T47D (cell line): Measurements from ENCODE around the gene PSMC3.

Experiments
- DNase-seq, 2 experiments: peaks; one replicate each; pipeline versions ENCODE4 v3.0.0 to v3.0.0-alpha.2; 2011 to 2012; ENCODE audit warnings: low read depth in 1 of 2, low spot score in 1 of 2
- JUND ChIP-seq: IDR thresholded peaks from 2 replicates; pipeline ENCODE4 v1.6.1; 2012; ENCODE audit warnings: low read depth
- in situ Hi-C: cut with HindIII; loops from 2 replicates; pipeline ENCODE4 v1.10.0; 2016; ENCODE audit warnings: low sequenced_read_pairs, low pct_unique_long_range_greater_than_20kb

Gene PSMC3

GRCh38 chr11:47451990-47452389 lies 25.8 kb upstream of the PSMC3 start:
- TF ChIP-seq JUND, result no peak
- in situ Hi-C loops, result no loop called here

GRCh38 chr11:47451436-47451835 lies 25.2 kb upstream of the PSMC3 start:
- DNase-seq, result no peak
- TF ChIP-seq JUND, result no peak
- in situ Hi-C loops, result no loop called here

More at GRCh38 chr11:47451990-47452389, 25.8 kb upstream of the PSMC3 start:
- no peak for DNase-seq

DNA sequence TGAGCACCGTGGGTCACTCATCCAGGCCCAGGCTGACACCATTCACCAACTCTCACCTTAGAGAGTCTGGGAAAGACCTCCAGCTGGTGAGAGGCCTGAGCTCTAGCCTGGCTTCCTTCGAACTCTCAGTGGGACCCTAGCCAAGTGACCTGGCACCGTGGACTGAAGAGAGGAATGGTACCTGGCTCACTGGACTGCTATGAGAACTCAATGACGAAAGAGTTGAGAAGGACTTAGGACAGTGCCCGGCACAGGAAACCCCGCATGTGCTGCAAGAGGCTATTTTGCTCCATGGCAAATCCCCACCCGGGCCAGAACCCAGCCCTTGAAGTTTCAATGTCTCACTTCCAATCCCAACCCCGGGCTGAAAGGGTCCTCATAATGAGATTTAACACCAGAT lies 23.3 kb upstream of the PSMC3 start:
- TF ChIP-seq JUND, result no peak
- no peak for DNase-seq
- in situ Hi-C loops, result no loop called here

DNA sequence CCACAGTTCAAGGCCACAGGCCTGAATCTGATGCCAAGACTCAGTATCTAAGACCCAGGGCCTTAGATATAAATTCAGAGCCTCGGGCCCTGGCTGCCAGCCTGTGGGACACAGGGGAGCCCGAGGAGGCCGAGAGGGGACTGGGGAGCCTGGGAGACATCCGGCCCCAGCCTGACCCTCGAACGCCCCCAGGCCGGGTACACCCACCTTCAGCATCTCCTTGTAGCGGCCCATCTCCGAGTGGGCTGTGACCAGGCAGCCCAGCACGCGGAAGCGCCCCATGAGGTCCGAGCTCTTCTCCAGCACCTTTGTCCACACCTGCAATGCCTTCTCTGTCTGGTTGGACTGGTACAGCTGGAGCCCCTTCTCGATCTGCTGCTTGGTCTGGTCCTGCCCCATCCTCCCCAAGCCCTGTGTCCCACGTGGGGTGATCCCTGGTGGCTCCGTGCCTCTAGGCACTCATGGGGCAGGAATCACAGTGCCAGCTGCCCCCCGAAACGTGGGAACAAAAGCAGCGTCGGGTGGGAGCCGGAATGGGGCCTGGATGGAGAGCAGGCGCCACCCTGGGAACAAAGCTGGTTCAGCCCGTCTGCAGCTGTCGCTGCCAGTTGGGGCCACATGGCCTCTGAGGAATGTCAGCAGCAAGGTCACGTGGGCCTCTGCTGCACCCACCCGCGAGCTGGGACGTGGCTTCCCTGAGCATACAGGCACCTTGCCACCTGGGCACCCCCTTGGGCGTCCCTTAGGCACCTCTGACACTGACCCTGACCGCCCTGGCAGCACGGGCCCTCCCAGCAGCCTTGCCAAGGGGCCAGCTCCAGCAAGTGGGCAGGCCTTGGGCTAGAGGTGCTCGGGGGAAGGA lies 22.6 kb upstream of the PSMC3 start, which contains the start of gene RAPSN:
RAPSN (minus strand) TSS at position 571 of the 862 bp plus-strand sequence; CDS start at position 399, 172 bp downstream.
- TF ChIP-seq JUND, result no peak
- in situ Hi-C loops, result no loop called here
- DNase-seq, result no peak

- no peak for DNase-seq
- in situ Hi-C loops, result no loop called here
- no peak for TF ChIP-seq JUND
These were observed 21.7 kb upstream of the PSMC3 start for GRCh38 chr11:47447906-47448305.

DNA sequence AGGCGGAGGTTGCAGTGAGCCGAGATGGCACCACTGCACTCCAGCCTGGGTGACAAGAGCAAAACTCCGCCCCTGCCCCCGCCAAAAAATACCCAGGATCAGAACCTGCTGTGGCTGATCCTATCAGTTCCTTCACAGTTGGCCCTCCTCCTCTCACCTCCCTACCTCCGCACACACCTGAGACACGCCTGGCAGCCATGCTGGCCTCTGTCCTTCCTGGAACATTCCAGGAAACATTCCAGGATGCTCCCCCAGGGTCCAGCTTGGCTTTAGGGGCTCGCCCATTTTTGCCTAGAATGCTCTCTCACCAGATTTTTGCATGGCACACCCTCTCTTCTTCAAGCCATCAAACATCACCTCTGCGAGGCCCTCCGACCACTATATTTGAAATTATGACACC lies 20.6 kb upstream of the PSMC3 start:
- TF ChIP-seq JUND, result no peak
- in situ Hi-C loops, result no loop called here
- DNase-seq, result no peak

- no peak for TF ChIP-seq JUND
- DNase-seq, result no peak
- in situ Hi-C loops, result no loop called here
These were observed 19.6 kb upstream of the PSMC3 start for GRCh38 chr11:47445840-47446239.

GRCh38 chr11:47443817-47444216 lies 17.6 kb upstream of the PSMC3 start:
- no peak for TF ChIP-seq JUND
- DNase-seq, result no peak
- in situ Hi-C loops, result no loop called here

DNA sequence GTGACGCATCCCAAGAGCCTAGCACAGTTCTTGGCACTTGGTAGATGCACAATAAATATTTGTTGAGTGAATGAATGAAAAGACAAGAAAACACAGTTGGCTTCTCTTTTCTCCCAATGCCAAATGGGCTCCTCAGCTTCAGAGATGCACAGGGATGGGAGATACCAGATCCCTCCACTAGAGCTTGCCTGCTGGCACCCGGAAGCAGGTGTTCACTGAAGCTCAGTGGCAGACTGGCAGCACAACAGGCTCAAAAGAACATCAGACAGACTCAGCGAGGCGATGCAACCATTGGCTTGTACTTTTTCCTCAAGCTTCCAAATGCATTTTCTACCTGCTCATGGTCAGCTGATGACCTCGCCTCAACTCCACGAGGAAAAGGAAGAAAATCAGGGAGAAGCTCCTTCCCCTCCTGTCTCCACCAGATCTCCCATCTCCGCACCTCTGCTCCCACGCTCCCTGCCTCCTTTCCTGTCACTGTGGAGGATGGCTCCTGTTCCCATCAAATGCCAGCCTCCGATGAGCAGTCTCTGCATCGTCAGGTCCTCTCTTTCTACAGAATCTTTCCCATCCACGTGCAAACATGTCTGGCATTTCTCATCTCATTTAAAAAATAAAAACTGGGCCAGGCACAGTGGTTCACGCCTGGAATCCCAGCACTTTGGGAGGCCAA lies 16.9 kb upstream of the PSMC3 start:
- in situ Hi-C loops, result no loop called here
- TF ChIP-seq JUND, result no peak
- DNase-seq, result peak; percentile 62

DNA sequence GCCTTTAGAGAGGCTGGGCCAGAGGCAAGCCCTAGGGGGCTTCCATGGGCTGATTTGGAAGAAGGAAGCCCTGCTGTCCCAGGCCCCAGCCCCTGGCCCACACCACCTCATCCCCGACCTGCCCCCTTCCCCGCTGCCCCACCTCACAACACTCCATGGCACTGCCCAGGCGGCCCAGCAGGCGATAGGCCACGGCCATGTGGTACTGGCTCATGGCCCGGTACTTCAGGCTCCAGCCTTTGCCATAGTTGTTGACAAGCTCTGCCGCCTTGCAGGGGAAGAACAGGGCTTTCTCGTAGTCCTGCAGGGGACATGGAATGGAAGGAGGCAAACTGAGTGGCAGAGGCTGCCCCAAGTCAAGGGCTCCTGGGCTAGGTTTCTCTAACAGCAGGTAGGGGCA lies 16.3 kb upstream of the PSMC3 start:
- in situ Hi-C loops, result no loop called here
- DNase-seq, result no peak
- no peak for TF ChIP-seq JUND

GRCh38 chr11:47441421-47441820 lies 15.2 kb upstream of the PSMC3 start:
- no peak for DNase-seq
- no peak for TF ChIP-seq JUND
- in situ Hi-C loops, result no loop called here

GRCh38 chr11:47440054-47440476 lies 13.8 kb upstream of the PSMC3 start:
- TF ChIP-seq JUND, result no peak
- in situ Hi-C loops, result no loop called here
- DNase-seq, result no peak

- no peak for TF ChIP-seq JUND
- no peak for DNase-seq
- in situ Hi-C loops, result no loop called here
These were observed 12.5 kb upstream of the PSMC3 start for GRCh38 chr11:47438721-47439120.
